GM21447 (cell line): ENCODE data around the gene ABHD17C.

Experiments
- ATAC-seq: cut with Tn5 transposase; IDR thresholded peaks from one replicate; pipeline ENCODE4 v1.9.1; 2021; ENCODE audit not compliant: unreplicated experiment

The ABHD17C gene

DNA sequence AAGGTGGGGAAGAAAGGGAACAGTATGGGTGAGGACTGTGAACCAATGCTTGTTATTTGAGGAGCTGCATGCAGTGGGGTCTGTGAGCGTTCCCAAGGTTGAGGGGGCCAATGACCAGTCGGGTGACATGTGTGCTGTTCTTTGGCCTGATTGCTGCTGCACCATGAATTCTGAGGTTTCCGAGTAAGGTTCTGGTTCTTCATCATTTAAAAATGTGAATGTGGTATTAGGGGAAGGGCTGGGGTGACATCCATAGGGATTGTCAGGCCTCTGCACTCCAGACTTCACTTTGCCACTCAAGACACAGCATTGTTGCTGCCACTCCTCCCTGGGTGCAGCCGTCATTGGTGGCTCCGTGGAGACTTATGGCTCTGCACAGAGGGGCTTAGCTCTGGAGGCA lies 32.5 kb downstream of the ABHD17C start:
- no peak for ATAC-seq

DNA sequence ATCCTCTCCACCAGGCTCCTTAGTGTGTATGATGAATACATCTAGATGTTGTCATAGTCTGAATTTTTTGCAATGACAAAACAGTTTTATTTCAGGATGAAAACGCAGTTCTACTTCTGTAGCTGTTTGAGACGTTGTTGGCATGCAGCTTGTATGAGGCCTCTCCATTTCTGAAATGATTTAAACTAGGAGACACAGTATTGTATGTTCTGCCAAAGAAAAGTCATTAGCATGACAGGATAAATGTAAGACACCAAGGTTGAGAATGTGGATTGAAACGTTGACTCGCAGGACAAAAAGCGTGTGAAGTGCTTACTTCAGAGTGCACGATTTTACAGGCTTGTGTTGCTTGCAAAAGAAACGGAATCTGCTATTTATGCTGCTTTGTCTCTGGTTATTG lies 35.3 kb downstream of the ABHD17C start:
- no peak for ATAC-seq

DNA sequence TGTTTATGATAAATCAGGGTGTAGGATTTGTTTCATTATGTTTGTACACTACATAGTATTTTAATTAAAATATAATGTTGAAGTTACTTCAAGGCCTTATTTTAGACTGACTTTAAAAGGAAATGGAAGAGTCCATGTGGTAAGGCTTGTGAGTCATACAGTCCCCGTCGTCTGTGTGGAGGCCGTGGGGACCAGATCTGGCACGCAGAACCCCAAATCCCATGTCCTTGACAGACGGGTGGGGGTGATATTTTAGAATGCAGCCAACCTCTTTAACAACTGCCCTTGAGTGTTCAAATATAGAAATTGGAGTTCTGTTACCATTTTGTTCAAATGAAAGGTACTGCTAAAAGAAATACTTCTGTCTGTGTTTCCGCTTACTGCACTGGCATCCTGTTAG lies 35.8 kb downstream of the ABHD17C start:
- ATAC-seq = no peak

DNA sequence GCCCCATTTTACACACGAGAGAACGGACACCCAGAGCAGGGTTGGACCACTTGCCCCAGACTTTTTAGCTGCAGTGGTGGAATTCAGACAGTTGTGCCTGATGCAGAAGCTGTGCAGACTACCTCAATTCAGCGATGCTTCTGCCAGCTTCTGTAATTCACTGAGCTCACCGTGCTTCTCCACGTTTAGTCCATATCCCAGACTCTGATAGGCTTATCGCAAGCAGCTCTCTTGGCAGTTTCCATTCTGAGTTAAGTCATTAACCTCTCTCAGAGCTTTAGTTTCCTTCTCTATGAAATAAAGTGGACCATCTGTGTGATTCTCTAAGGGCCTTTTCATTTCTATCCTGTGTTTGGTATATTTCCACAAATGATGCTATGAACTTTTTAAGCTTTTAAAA lies 37.1 kb downstream of the ABHD17C start:
- no peak for ATAC-seq

DNA sequence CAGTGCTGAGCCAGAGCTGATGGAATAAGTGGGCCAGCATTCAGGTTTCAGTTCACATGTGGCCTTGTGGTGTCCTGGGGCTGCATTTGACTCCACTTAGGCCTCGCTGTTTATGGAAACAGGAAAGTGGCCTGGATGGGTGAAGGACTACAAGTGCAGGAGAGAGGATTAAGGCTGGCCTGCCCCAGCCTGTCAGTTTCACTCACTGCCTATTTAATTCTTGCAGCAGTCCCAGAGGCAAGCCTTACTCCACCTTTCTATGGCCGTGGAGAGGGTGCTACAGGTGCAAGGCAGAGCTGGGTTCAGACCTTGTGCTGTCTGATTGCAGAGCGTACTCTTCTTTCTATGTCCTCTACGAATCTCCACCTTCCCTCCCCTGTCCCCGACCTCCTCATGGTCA lies 37.7 kb downstream of the ABHD17C start:
- no peak for ATAC-seq

DNA sequence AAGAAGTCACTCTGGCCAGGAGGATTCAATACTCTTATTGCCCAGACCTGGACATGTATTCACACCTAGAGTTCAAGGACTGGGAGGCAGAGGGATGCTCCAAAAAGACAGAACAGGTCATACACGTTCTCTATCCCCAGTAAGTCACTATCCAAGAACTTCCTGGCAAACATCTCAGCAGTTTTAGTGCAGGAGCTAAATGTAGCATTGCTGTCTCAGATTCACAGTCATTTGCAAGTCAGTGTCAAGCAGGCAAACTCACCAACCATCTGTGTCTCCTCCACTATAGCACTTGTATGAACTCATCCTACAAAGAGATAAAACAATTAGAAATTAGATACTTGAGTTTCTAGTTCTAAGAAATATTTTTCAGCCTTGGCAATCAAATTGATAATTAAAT lies 38.4 kb downstream of the ABHD17C start:
- no peak for ATAC-seq

DNA sequence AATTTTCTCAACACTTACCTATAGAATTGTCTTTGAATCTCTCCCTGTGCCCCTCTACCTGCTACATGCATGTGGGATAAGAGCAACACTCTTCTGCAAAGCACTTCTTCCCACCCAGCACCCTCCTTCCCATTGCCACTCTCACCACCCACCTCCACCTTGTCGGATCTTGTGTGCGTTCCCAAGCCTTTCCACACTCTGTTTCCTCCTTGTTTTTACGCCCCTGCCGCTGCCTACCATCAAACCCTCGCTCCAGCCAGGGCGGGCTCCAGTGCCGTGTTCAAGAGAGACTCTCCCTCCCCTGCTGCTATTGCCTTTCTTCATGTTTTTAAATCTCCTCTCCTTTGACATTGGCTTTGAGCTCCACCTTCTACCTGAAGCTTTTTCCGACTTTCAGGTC lies 40.2 kb downstream of the ABHD17C start:
- no peak for ATAC-seq

DNA sequence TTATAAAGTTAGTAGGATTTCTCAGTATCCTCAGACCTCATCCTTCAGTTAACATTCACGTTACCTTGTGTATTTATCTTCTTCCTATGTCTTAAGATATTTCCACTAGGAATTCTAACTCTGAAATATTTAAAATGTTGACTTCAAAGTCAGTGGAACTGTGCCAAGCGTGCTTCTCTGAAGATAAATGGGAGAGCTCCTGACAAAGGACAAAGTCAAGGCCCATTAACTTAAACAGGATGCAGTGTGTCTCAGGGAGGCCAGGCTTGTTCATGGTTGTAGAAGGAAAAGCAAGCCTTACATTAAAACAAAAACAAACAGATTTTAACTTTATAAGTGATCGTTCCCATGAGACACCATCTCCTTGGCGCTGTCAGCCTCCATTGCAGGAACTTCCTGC lies 41.5 kb downstream of the ABHD17C start:
- no peak for ATAC-seq

DNA sequence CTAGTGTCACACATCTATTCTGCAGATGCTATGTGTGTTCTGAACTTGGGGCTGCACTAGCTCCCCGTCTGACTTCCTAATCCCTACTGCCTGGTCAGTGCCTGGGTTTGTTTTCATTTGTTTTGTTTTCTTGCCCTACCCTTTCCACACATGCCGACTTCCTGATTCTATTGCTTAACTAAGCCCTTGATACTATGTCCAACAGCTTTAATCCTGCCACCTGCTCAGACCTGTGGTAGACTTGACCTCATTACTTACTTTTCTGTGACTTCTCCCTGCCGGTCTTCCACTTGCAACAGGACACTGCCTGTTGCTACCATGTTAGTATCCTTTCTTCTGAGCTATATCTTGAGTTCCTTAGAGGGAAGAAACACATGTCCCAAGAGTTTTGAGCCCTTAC lies 44.8 kb downstream of the ABHD17C start:
- no peak for ATAC-seq

DNA sequence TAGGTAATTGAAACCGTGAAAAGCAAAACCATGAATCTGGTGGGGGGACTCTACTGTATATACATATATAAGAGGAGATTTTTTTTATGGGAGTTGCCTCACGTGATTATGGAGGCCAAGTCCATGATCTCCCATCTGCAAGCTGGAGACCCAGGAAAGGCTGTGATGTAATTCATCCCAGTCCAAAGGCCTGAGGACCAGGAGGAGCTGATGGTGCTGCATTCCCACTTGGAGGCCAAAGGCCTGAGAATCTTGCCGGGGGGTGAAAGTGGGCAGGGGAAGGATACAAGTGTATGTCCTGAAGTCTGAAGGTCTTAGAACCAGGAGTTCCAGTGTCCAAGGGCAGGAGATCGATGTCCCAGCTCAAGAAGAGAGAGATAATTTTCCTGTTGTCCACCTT lies 47.0 kb downstream of the ABHD17C start:
- ATAC-seq = no peak

DNA sequence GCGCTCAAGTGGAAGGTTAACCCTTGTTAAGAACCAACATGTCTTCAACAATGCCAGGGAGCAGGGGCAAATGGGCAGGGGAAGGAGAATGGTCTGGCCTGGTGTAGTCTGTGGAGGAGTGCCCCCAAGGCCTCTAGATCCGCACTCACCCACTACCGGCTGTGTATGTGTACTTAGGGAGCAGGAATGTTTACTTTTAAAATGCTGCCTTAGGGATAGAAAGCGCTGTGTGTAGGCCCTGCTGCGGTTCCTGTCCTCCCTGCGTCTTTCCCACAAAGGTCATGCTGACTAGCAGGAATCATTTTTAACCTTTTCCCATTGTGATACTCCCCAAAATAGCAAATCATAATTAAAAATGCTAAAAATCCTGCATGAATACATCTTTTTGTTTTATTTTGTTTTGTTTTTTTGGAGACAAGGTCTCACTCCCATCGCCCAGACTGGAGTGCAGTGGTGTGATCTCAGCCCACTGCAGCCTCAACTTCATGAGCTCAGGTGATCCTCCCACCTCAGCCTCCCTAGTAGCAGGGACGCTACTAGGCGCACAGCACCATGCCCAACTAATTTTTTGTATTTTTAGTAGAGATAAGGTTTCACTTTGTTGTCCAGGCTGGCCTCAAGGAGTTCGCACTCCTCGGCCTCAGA lies 48.2 kb downstream of the ABHD17C start:
- no peak for ATAC-seq

DNA sequence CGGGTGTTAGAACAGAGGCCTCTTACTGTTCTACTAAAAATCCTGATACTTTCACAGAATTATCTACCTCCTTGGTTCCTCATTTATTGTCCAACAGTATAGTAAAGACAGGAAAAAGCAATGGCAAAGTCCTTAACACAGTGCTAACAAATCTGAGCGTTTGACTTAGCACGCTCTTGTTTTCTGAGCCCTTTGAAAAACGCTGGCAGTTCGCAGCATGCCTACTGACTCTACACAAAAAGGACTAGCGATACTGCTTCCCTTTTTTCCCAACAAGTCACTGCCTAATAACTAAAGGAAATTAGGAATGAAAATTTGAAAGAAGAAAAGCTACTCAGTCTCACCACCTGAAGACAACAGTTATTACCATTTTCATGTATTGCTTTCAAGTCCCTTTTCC lies 49.3 kb downstream of the ABHD17C start:
- no peak for ATAC-seq

DNA sequence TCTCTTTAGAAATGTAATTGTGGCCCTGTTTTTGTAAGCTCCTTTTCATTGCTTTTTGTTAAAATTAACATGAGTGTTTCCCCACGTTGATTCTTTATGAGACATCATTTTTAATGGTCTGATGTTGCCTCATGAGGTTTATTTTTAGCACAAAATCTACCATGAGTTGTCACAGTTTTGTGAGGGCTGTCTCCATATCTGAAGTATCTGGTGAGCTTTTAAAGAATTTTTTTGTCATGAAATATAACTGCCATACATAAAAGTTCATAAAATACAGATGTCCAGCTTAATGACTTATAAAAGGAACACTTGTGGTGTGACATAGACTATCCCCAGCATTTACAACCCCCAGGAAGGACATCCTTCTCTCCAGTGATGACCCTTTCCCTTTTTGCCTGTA lies 49.7 kb downstream of the ABHD17C start:
- no peak for ATAC-seq

DNA sequence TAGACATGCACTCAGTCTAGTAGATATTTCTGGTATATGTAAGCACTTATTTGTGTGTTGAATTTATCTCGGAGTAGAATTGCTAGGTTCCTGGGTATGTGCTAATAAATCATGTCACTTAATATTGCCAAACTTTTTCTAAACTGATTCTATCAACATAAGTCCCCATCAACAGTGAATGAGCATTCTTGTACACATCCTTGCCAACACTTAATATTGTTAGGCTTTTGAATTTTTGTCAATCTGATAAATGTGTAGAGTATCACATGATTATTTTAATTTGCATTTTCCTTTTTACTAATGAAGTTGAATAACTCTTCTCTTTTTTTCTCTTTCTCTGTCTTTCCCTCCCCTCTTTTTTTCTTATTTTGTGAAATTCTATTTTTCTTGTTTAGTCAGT lies 50.8 kb downstream of the ABHD17C start:
- ATAC-seq = no peak

DNA sequence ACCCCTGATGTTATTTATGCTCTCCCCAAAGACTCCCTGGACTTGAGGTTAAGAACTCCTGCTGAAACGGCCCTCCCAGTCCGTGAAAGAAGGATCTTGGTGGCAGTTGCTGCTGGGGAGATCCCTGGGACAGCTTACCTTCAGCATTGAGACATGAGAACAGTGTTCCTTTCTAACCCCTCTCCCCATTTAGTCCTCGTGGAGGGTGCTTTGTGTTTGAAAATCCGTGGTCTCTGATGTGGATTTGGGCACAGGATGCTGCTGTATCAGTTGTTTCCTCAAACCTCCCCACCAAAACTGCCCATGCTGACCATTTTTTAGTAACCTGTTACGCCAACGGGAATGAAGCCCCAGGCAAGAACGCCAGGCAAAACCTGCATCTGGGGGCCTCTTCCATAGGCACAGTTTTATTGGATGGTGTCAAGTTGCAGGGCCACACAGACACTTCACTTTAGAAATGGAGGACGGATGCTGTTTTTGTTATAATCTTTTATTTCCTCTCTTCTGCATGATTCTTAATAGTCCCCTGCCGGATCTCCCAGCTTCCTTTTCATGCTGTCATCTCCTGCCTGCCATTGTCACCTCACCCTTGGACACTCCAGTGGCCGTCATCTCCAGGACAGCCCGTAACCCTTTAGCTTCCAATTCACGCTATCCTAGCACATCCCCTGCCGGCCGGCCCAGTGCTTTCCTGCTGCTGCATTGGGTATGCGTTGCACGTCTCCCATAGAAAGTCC lies 52.4 kb downstream of the ABHD17C start:
- ATAC-seq = no peak

DNA sequence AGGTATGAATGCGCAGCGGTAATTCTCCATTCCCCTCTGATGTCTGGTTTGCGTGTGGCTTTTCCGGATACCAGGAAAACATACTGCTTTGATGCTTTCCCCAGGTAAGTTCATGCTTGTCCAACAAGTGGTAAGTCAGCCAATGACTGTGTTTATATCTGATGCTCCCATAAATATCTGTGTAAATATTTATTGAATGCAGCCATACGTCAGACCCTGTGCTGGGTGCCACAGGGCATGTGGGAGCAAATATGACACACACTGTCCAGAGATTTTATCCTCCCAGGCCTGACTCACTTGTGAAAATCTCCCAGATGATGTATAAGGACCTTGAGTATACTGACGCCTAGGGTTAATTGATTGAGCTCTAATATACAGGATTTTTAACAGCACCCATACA lies 54.5 kb downstream of the ABHD17C start:
- ATAC-seq = no peak

DNA sequence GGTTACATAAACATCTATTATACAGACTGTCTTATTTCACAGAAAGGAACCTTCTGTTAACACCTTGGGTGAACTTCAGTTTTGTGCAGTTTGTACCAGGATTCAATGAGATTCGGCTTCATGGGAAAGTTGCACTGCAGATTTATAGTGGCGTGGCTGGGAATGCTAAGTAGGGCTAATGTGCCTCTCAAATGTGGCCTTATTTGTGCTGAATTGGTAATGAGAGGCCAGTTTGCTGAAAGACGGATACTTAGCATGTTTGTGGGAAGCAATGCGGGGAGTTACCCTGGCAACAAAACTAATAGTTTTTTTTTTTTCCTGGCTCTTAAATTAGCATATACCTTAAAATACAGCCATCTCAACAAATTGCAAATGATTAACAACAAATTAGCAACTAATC lies 55.5 kb downstream of the ABHD17C start:
- no peak for ATAC-seq

DNA sequence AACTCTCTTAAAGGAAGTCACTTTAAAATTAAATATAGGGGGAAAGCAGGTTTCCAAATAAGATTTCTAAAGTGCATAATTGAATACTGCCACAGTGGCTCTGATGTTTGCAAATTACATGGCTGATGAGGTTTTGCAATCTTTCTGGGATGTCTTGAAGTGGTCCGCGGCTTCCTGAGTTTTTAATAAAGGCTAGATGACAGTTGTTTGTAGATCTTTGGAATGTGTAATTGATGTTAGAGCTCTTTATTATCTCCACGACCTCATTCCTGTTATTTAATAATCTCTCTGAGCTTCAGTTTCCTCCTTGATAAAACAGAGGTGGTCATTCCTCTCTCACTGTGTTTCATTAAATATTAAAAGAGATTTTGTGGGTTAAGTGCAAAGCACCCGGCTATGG lies 57.1 kb downstream of the ABHD17C start:
- no peak for ATAC-seq

DNA sequence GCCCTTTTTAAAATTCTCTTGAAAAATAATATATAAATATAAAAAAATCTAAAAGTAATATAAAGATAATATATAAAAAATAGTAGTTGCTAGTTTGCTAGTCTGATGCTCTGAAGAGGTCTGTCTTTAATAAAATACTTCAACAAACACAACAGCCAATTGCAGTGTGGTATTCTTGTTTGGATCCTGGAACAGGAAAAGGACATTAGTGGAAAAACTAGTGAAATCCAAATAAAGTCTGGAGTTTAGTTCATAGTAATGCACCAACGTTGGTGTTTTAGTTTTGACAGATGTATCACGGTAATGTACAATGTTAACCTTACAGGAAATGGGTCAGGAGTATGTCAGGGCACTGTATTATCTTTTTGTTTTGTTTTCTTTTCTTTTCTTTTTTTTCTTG lies 58.1 kb downstream of the ABHD17C start:
- ATAC-seq = no peak

DNA sequence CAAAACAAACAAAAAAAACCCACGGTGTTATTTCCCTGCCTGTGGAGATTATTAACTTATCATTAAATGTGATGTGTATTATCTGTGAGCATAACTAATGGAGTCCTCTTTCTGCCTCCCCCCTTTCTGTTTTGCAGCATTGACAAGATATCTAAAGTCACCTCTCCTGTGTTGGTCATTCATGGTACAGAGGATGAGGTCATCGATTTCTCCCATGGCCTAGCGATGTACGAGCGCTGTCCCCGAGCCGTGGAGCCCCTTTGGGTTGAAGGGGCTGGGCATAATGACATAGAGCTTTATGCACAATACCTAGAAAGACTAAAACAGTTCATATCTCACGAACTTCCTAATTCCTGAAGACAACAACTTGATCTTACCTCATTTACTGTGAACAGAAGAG lies 58.9 kb downstream of the ABHD17C start:
- ATAC-seq = no peak

DNA sequence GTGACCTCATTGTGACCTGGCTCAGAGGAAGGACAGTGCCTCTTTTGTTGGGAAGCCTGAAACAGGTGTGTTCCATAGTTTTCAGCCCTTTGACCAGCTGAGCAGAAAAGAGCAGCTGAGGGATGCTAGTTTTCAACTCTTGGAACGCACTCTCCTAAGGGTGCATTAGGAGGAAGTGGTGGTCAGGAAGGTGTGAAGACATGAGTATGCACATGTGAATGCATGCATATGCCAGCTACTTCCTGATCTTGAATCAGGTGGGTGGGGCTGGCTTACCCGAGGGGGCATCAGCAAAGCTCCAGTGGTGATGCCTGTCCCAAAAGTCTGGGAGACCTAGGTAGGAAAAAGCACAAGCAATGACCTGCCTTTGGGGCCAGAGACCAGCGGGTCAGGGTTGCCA lies 60.8 kb downstream of the ABHD17C start:
- no peak for ATAC-seq

DNA sequence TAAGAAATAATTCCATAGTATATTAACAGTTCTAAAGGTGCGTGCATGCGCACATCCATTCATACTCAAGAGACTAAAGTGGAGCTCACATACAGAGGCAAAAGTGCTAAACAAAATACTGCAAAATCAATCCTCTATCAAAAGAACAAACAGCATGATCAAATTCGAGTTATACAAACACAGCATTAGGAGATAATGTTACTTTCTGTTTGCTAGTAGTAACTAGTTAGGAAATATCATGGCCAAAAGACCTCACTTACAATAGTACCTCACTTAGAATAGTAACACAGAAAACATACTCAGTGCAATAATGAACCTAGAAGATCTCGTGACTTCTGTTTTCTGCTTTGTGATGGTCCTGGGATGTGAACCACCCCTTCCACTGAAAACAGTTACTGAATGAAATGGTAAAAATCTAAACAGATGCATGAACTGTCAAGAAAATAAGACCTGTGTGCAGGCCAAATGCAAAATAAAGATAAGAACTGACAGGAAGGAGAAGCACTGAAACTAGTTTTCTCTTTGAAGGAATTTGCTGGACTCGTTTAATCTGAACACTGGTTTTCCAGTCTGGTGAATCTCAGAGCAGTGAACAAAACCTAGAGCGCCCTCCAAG lies 63.1 kb downstream of the ABHD17C start:
- no peak for ATAC-seq

DNA sequence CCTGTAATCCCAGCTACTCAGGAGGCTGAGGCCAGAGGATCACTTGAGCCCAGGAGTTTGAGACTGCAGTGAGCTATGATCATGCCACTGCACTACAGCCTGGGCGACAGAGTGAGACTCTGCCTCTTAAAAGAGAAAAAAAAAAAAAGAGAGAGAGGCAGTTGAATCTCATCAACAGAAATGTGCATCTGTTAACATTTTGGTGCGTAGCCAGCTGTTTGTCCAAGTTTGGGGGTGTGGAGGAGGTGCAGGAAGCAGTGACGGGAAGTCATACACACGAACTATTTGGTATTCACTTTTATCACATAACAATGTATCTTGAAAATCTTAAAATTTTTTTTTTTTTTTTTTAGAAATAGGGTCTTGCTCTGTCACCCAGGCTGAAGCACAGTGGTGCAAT lies 65.8 kb downstream of the ABHD17C start:
- no peak for ATAC-seq
